Transverse colon (tissue), 4 donors: ENCODE data around the gene PDE10A.

Experiments
- EP300 ChIP-seq: sonication (generic); formaldehyde crosslinking; IDR thresholded peaks from one replicate; pipeline ENCODE4 v1.6.1; 2017; ENCODE audit warnings: antibody characterized with exemption, low read depth
- POLR2A ChIP-seq: fragments of 450-650 bp; IDR thresholded peaks from one replicate; pipeline ENCODE4 v1.6.1; 2016; ENCODE audit warnings: antibody characterized with exemption, mild to moderate bottlenecking, moderate library complexity
- POLR2AphosphoS5 ChIP-seq, 3 donors: sonication (generic); formaldehyde crosslinking; IDR thresholded peaks; one replicate each; pipeline ENCODE4 v1.6.1; 2016; ENCODE audit warnings: antibody characterized with exemption in 3 of 3
- TF ChIP-seq, protein P1 (sequence below), 5 experiments: fragments of 200-600 bp in 3 of 5; fragments of 450-650 bp in 2 of 5; sonication (generic) in 3 of 5; IDR thresholded peaks; 1 replicate in 2 of 5; 2 replicates in 3 of 5; pipeline ENCODE4 v1.5.1; 2016 to 2017; ENCODE audit warnings: antibody characterized with exemption in 5 of 5, inconsistent platforms in 3 of 5, mild to moderate bottlenecking in 2 of 5, moderate library complexity in 1 of 5

DNA sequence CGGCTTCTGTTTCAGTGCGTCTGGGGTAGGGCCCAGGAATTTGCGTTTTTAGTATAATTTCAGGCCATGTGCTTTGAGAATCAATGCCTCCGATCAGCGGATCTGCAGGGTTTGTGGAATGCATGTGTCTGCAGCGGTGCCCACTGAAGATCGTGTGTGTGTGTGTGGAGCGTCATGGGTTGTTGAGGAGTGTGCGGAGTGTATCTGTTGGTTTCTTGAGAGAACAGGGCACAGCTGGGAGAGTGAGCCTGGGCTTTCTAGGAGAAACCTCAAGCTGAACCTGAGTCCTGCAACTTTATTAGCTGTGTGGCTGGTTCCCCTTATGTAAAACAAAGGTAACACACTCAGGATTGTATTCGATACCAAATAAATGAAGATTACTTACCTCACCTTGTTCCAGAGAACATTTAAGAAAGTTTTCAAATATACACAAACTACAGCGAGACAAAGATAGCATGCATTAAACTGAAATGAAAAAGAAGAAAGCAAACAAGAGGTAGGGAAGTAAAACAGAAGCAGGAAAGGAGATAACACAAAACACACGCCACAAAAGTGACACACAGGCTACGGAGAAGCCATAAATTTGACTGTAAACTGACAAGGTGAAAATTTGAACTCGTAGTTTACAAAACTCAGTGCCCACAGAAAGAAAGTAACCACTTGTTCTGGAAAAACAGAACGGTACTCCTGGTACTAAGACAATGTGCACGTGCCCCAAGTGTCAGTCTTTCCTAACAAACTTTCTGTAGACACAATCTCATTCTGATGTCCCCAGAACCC is 28.8 kb downstream of the PDE10A start:
- TF ChIP-seq, protein P1, sequence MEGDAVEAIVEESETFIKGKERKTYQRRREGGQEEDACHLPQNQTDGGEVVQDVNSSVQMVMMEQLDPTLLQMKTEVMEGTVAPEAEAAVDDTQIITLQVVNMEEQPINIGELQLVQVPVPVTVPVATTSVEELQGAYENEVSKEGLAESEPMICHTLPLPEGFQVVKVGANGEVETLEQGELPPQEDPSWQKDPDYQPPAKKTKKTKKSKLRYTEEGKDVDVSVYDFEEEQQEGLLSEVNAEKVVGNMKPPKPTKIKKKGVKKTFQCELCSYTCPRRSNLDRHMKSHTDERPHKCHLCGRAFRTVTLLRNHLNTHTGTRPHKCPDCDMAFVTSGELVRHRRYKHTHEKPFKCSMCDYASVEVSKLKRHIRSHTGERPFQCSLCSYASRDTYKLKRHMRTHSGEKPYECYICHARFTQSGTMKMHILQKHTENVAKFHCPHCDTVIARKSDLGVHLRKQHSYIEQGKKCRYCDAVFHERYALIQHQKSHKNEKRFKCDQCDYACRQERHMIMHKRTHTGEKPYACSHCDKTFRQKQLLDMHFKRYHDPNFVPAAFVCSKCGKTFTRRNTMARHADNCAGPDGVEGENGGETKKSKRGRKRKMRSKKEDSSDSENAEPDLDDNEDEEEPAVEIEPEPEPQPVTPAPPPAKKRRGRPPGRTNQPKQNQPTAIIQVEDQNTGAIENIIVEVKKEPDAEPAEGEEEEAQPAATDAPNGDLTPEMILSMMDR (IDR thresholded peaks at IDR 0.05) = no peak
- no peak for TF ChIP-seq POLR2AphosphoS5 (IDR thresholded peaks at IDR 0.05)
- no peak for TF ChIP-seq POLR2A
- no peak for TF ChIP-seq EP300
